DND-41 (cell line): Measurements from ENCODE around the gene VTCN1.

Source experiments
- EZH2 ChIP-seq: IDR thresholded peaks from 3 replicates; pipeline ENCODE4 v1.6.1; 2012; ENCODE audit warnings: borderline replicate concordance, low read depth, mild to moderate bottlenecking, moderate library complexity, low read length, inconsistent platforms; ENCODE audit not compliant: severe bottlenecking
- TF ChIP-seq, protein P1 (sequence below): IDR thresholded peaks from 2 replicates; pipeline ENCODE4 v1.5.1; 2012; ENCODE audit warnings: borderline replicate concordance, low read length, moderate library complexity, mild to moderate bottlenecking; ENCODE audit not compliant: poor library complexity, severe bottlenecking; ENCODE audit errors: extremely low read depth

DNA sequence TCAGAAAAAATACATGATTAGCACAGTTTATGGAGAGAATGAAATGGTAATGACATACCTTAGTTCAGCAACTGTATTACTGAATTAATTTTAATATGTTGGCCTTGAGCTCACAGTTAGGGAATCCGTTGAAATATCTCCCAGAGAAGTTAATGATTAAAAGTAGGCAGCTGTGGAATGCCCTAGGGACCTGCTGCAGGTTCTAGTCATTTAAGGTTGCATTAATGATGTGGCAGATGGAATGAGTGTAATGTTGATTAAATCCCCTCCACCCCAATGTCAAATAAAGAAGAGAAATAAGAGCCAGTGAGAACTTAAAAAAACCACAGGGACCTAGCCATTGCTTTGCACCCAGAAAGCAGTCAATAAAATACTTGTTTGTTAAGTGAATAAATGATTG, 48.8 kb downstream of the VTCN1 start:
- TF ChIP-seq, protein P1, sequence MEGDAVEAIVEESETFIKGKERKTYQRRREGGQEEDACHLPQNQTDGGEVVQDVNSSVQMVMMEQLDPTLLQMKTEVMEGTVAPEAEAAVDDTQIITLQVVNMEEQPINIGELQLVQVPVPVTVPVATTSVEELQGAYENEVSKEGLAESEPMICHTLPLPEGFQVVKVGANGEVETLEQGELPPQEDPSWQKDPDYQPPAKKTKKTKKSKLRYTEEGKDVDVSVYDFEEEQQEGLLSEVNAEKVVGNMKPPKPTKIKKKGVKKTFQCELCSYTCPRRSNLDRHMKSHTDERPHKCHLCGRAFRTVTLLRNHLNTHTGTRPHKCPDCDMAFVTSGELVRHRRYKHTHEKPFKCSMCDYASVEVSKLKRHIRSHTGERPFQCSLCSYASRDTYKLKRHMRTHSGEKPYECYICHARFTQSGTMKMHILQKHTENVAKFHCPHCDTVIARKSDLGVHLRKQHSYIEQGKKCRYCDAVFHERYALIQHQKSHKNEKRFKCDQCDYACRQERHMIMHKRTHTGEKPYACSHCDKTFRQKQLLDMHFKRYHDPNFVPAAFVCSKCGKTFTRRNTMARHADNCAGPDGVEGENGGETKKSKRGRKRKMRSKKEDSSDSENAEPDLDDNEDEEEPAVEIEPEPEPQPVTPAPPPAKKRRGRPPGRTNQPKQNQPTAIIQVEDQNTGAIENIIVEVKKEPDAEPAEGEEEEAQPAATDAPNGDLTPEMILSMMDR, result no peak
- no peak for TF ChIP-seq EZH2
